ENCODE measurements around the gene OOSP1.
"Not testable (repeated sequence)": the region's sequence is repeated elsewhere in the genome, so short reads cannot be mapped to it uniquely, and the experiment has no call there.

Gene OOSP1

GRCh38 chr11:59963733-59964132 lies 25.5 kb downstream of the OOSP1 start, which contains the start of gene OOSP4A:
TSS of gene OOSP4A (plus strand) at chr11:59964033. CDS start at chr11:59964033, 0 bp downstream.
- Histone ChIP-seq H3K9me3 (ENCODE audit: control insufficient read depth, low read depth, low read length) (no peaks in the 10 kb centered on the region), H3K36me3 (ENCODE audit: control insufficient read depth, low read depth, low read length) (no peaks in the 10 kb centered on the region), H3K27me3 (ENCODE audit: control insufficient read depth, insufficient read depth, low read length) (no peaks in the 10 kb centered on the region), H3K4me3 (ENCODE audit: low read length) (no peak within 1 kb of the TSS), H3K9ac (ENCODE audit: low read length) (no peak within 1 kb of the TSS), H3K27ac (ENCODE audit: low read length) (no peak within 1 kb of the TSS), H3K4me1 (ENCODE audit: control insufficient read depth, low read depth, low read length) (peaks cover 13% of the 10 kb centered on the region)

GRCh38 chr11:59965424-59965823 lies 27.2 kb downstream of the OOSP1 start:
- Histone ChIP-seq H3K9ac (ENCODE audit: low read length) (no peak overlapping the region), H3K36me3 (ENCODE audit: control insufficient read depth, low read depth, low read length) (no peaks in the 10 kb centered on the region), H3K27ac (ENCODE audit: low read length) (no peak overlapping the region), H3K27me3 (ENCODE audit: control insufficient read depth, insufficient read depth, low read length) (no peaks in the 10 kb centered on the region), H3K9me3 (ENCODE audit: control insufficient read depth, low read depth, low read length) (no peaks in the 10 kb centered on the region), H3K4me1 (ENCODE audit: control insufficient read depth, low read depth, low read length) (peaks cover 13% of the 10 kb centered on the region), H3K4me3 (ENCODE audit: low read length) (no peak overlapping the region)

- peaks cover 13% of the 10 kb centered on the region for H3K4me1 ChIP-seq (ENCODE audit: control insufficient read depth, low read depth, low read length)
- no peaks in the 10 kb centered on the region for H3K9me3 ChIP-seq (ENCODE audit: control insufficient read depth, low read depth, low read length)
- H3K9ac ChIP-seq (ENCODE audit: low read length): no peak overlapping the region
- H3K27me3 ChIP-seq (ENCODE audit: control insufficient read depth, insufficient read depth, low read length): no peaks in the 10 kb centered on the region
- H3K4me3 ChIP-seq (ENCODE audit: low read length): no peak overlapping the region
- no peak overlapping the region for H3K27ac ChIP-seq (ENCODE audit: low read length)
- no peaks in the 10 kb centered on the region for H3K36me3 ChIP-seq (ENCODE audit: control insufficient read depth, low read depth, low read length)
These were observed 28.0 kb downstream of the OOSP1 start for GRCh38 chr11:59966201-59966600.

DNA sequence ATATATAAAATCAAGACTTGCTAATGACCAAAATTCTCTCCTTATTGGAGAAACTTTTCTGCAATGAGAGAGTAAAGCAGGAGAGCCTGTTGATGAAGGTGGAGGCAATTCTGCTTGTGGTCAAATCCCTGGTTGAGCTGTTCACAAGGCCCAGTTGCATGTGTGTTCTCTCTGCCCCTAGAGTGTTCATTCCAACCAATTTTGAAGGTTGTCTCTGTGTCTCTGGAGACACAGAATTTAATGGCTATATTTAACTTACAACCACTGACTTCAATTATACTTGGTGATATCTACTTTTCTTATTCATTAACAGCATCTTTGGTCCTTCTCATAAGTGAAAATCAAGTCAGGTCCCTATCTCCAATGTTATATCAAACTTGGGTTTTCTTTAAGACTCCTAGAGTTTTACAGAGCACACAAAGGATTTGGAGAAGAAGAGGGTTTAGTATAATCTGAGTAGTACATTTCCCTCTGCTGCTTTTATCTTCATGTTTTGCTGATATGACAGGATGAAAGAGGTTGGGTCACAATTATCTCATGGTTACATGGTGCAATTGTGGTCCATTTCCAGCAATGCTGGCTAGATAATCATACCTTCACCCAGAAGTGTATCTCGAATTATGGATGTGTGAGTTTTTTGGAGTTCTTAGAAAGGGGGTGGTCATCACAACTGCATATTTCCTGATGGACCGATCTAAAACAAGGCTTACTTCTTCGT lies 29.6 kb downstream of the OOSP1 start:
- Histone ChIP-seq H3K36me3 (ENCODE audit: control insufficient read depth, low read depth, low read length) (no peaks in the 10 kb centered on the region), H3K4me1 (ENCODE audit: control insufficient read depth, low read depth, low read length) (peaks cover 14% of the 10 kb centered on the region), H3K27ac (ENCODE audit: low read length) (no peak overlapping the region)

DNA sequence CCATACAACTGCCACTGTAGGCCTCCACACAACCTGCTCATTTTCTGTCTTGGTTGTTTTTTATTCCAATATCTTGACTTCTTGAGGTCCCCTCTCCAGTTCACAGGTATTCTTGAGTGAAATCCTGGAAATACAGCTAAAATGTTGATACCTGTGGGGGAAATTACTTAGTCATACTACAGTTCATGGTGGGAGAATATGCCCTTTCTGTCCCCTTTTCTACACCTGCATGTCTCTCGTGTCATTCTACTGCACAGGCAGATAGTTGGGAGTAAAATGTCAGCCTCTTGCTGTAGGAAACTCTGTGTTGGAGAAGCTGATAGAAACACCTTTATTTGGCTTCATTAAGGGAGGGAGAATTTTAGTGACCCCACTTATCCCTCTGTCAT lies 30.2 kb downstream of the OOSP1 start:
- Histone ChIP-seq H3K9me3 (ENCODE audit: control insufficient read depth, low read depth, low read length) (no peaks in the 10 kb centered on the region), H3K27ac (ENCODE audit: low read length) (no peak overlapping the region), H3K4me1 (ENCODE audit: control insufficient read depth, low read depth, low read length) (peaks cover 17% of the 10 kb centered on the region), H3K9ac (ENCODE audit: low read length) (no peak overlapping the region), H3K27me3 (ENCODE audit: control insufficient read depth, insufficient read depth, low read length) (no peaks in the 10 kb centered on the region), H3K4me3 (ENCODE audit: low read length) (no peak overlapping the region), H3K36me3 (ENCODE audit: control insufficient read depth, low read depth, low read length) (no peaks in the 10 kb centered on the region)

More for the DNA sequence above, 29.6 kb downstream of the OOSP1 start:
- Histone ChIP-seq H3K4me3 (ENCODE audit: low read length) (no peak overlapping the region), H3K9ac (ENCODE audit: low read length) (no peak overlapping the region), H3K9me3 (ENCODE audit: control insufficient read depth, low read depth, low read length) (no peaks in the 10 kb centered on the region), H3K27me3 (ENCODE audit: control insufficient read depth, insufficient read depth, low read length) (no peaks in the 10 kb centered on the region)

- Histone ChIP-seq H3K27ac (ENCODE audit: low read length) (no peak overlapping the region), H3K4me3 (ENCODE audit: low read length) (no peak overlapping the region), H3K9me3 (ENCODE audit: control insufficient read depth, low read depth, low read length) (no peaks in the 10 kb centered on the region), H3K9ac (ENCODE audit: low read length) (no peak overlapping the region), H3K36me3 (ENCODE audit: control insufficient read depth, low read depth, low read length) (no peaks in the 10 kb centered on the region), H3K27me3 (ENCODE audit: control insufficient read depth, insufficient read depth, low read length) (no peaks in the 10 kb centered on the region), H3K4me1 (ENCODE audit: control insufficient read depth, low read depth, low read length) (peaks cover 5% of the 10 kb centered on the region)
These were observed 34.9 kb downstream of the OOSP1 start for GRCh38 chr11:59973097-59973496.

DNA sequence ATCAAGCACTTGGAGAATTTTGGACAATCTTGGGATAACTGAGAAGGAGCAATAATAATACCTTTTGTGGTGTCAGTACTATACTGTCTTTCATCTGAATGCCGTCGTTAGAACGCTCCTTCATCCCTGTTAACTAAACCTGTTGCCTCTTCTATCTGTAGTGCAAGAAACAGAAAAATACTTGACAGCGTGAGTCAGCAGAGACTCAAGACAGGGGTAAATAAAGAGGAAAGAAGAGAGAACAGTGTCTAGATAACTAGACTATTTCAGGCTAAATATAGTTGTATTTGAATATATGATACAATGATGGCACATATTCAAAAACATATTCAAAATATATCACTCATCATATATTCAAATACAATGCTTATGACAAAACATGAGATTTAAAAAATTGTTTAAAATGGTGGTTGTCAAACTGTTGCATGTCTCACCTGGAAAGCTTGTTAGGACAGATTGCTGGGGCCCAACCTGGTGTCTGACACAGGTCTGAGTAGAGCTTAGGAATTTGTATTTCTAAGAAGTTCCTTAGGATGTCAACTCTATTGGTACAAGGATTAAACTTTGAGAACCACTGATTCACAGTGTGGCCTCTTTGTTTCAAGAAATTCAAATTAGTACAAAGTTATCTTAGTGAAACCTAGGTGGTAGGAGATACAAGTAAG lies 43.0 kb downstream of the OOSP1 start:
- Histone ChIP-seq H3K9ac (ENCODE audit: low read length) (no peak overlapping the region), H3K4me3 (ENCODE audit: low read length) (no peak overlapping the region), H3K27me3 (ENCODE audit: control insufficient read depth, insufficient read depth, low read length) (no peaks in the 10 kb centered on the region), H3K9me3 (ENCODE audit: control insufficient read depth, low read depth, low read length) (no peaks in the 10 kb centered on the region), H3K27ac (ENCODE audit: low read length) (no peak overlapping the region), H3K4me1 (ENCODE audit: control insufficient read depth, low read depth, low read length) (no peaks in the 10 kb centered on the region), H3K36me3 (ENCODE audit: control insufficient read depth, low read depth, low read length) (no peaks in the 10 kb centered on the region)

GRCh38 chr11:59982037-59982436 lies 43.8 kb downstream of the OOSP1 start:
- not testable (repeated sequence) for H3K27ac ChIP-seq (ENCODE audit: low read length); H3K4me3 ChIP-seq (ENCODE audit: low read length); H3K9ac ChIP-seq (ENCODE audit: low read length); H3K4me1 ChIP-seq (ENCODE audit: control insufficient read depth, low read depth, low read length); H3K9me3 ChIP-seq (ENCODE audit: control insufficient read depth, low read depth, low read length); H3K36me3 ChIP-seq (ENCODE audit: control insufficient read depth, low read depth, low read length); H3K27me3 ChIP-seq (ENCODE audit: control insufficient read depth, insufficient read depth, low read length)

DNA sequence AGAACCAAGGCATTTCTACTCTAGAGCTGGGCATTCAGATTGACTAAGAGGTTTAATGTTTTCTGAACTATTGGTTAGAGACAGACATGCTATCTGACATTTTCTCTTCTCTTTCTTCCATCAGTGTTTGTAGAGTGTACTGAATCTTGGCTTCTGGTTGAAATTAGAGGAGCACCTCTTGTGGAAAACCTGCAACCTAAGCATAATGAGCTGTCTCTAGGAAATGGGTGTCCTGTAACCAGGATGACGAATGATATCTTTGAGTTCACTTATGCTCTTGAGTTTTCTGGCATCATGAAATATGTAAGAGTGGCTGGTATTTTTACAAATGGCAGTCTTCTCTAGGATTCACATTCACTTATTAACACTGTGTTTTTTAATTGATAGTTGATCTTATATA lies 45.0 kb downstream of the OOSP1 start:
- Histone ChIP-seq H3K36me3 (ENCODE audit: control insufficient read depth, low read depth, low read length) (no peaks in the 10 kb centered on the region), H3K27me3 (ENCODE audit: control insufficient read depth, insufficient read depth, low read length) (no peaks in the 10 kb centered on the region), H3K9ac (ENCODE audit: low read length) (no peak overlapping the region), H3K27ac (ENCODE audit: low read length) (no peak overlapping the region), H3K4me1 (ENCODE audit: control insufficient read depth, low read depth, low read length) (no peaks in the 10 kb centered on the region), H3K9me3 (ENCODE audit: control insufficient read depth, low read depth, low read length) (no peaks in the 10 kb centered on the region), H3K4me3 (ENCODE audit: low read length) (no peak overlapping the region)

DNA sequence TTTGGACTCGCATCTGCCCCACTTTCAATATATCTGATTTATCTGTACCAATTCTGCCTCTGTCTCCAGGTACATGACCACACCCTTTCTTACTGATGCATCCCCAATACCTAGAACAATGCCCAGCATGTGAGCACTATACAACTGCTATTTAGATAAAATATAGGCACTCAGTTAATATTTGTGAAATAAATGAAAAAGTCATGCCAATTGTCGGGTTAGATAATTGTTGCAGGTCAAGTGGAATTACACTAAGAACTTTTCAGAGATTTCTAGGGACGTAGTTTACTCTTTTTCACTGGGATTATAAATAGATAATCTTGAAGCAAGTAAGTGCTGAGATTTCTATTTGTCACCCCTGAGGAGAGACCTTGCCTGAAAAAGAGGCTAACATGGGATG lies 46.1 kb downstream of the OOSP1 start:
- no peaks in the 10 kb centered on the region for H3K36me3 ChIP-seq (ENCODE audit: control insufficient read depth, low read depth, low read length)
- no peaks in the 10 kb centered on the region for H3K27me3 ChIP-seq (ENCODE audit: control insufficient read depth, insufficient read depth, low read length)
- H3K4me1 ChIP-seq (ENCODE audit: control insufficient read depth, low read depth, low read length): no peaks in the 10 kb centered on the region
- no peaks in the 10 kb centered on the region for H3K9me3 ChIP-seq (ENCODE audit: control insufficient read depth, low read depth, low read length)
- no peak overlapping the region for H3K27ac ChIP-seq (ENCODE audit: low read length)
- no peak overlapping the region for H3K9ac ChIP-seq (ENCODE audit: low read length)
- no peak overlapping the region for H3K4me3 ChIP-seq (ENCODE audit: low read length)

GRCh38 chr11:59990421-59990820 lies 52.2 kb downstream of the OOSP1 start:
- Histone ChIP-seq H3K36me3 (ENCODE audit: control insufficient read depth, low read depth, low read length) (no peaks in the 10 kb centered on the region), H3K27me3 (ENCODE audit: control insufficient read depth, insufficient read depth, low read length) (no peaks in the 10 kb centered on the region), H3K4me1 (ENCODE audit: control insufficient read depth, low read depth, low read length) (no peaks in the 10 kb centered on the region), H3K9me3 (ENCODE audit: control insufficient read depth, low read depth, low read length) (peaks cover 5% of the 10 kb centered on the region), H3K27ac (ENCODE audit: low read length) (no peak overlapping the region), H3K4me3 (ENCODE audit: low read length) (no peak overlapping the region), H3K9ac (ENCODE audit: low read length) (no peak overlapping the region)

- Histone ChIP-seq H3K9me3 (ENCODE audit: control insufficient read depth, low read depth, low read length) (peaks cover 5% of the 10 kb centered on the region), H3K9ac (ENCODE audit: low read length) (no peak overlapping the region), H3K27me3 (ENCODE audit: control insufficient read depth, insufficient read depth, low read length) (no peaks in the 10 kb centered on the region), H3K27ac (ENCODE audit: low read length) (no peak overlapping the region), H3K4me3 (ENCODE audit: low read length) (no peak overlapping the region), H3K36me3 (ENCODE audit: control insufficient read depth, low read depth, low read length) (no peaks in the 10 kb centered on the region), H3K4me1 (ENCODE audit: control insufficient read depth, low read depth, low read length) (no peaks in the 10 kb centered on the region)
These were observed 54.2 kb downstream of the OOSP1 start for GRCh38 chr11:59992425-59992824.
